GM23248 (cell line): ENCODE data around the gene NOX4. TPM values are rescaled to one million over a fixed set of nuclear protein-coding genes. Genes with fewer than 3 reads are reported as not detected.

Experiments
- DNase-seq: peaks from one replicate; pipeline ENCODE4 v3.0.0-alpha.2; 2015
- H2AFZ ChIP-seq: fragments of 200-600 bp; sonication (generic); 2 replicates; pipeline ENCODE4 v1.6.1; 2016; ENCODE audit warnings: antibody characterized with exemption
- H3F3A ChIP-seq: fragments of 200-600 bp; sonication (generic); 2 replicates; pipeline ENCODE4 v1.6.1; 2016; ENCODE audit warnings: mild to moderate bottlenecking, antibody characterized with exemption, mixed run types; ENCODE audit not compliant: insufficient read depth
- H3K27ac ChIP-seq: fragments of 200-600 bp; sonication (generic); 2 replicates; pipeline ENCODE4 v1.5.1; 2016; ENCODE audit warnings: mild to moderate bottlenecking
- H3K27me3 ChIP-seq: fragments of 200-600 bp; sonication (generic); replicated peaks from 2 replicates; pipeline ENCODE4 v1.6.1; 2016; ENCODE audit warnings: mild to moderate bottlenecking; ENCODE audit not compliant: insufficient read depth
- H3K36me3 ChIP-seq: fragments of 200-600 bp; sonication (generic); 2 replicates; pipeline ENCODE4 v1.6.1; 2016; ENCODE audit warnings: low read depth, mild to moderate bottlenecking
- H3K4me1 ChIP-seq: fragments of 200-600 bp; sonication (generic); 2 replicates; pipeline ENCODE4 v1.6.1; 2016; ENCODE audit warnings: mild to moderate bottlenecking; ENCODE audit not compliant: insufficient read depth
- H3K4me2 ChIP-seq: fragments of 200-600 bp; sonication (generic); one replicate; pipeline ENCODE4 v1.6.1; 2016; ENCODE audit warnings: mild to moderate bottlenecking; ENCODE audit not compliant: unreplicated experiment
- H3K4me3 ChIP-seq: fragments of 200-600 bp; sonication (generic); 2 replicates; pipeline ENCODE4 v1.5.1; 2016; ENCODE audit warnings: mild to moderate bottlenecking
- H3K79me2 ChIP-seq: fragments of 200-600 bp; sonication (generic); 2 replicates; pipeline ENCODE4 v1.6.1; 2016; ENCODE audit warnings: mild to moderate bottlenecking; ENCODE audit not compliant: insufficient read depth
- H3K9ac ChIP-seq: fragments of 200-600 bp; sonication (generic); 2 replicates; pipeline ENCODE4 v1.6.1; 2016; ENCODE audit warnings: mild to moderate bottlenecking
- H3K9me2 ChIP-seq: fragments of 200-600 bp; sonication (generic); 2 replicates; pipeline ENCODE4 v1.6.1; 2016; ENCODE audit warnings: mixed run types, mild to moderate bottlenecking, moderate library complexity; ENCODE audit not compliant: insufficient read depth
- H3K9me3 ChIP-seq: fragments of 200-600 bp; sonication (generic); one replicate; pipeline ENCODE4 v1.6.1; 2017; ENCODE audit warnings: low read depth
- H4K20me1 ChIP-seq: fragments of 200-600 bp; sonication (generic); 2 replicates; pipeline ENCODE4 v1.6.0; 2016; ENCODE audit not compliant: insufficient read depth
- EZH2 ChIP-seq: fragments of 200-600 bp; sonication (generic); IDR thresholded peaks from 2 replicates; pipeline ENCODE4 v1.6.1; 2018; ENCODE audit warnings: antibody characterized with exemption, mild to moderate bottlenecking; ENCODE audit not compliant: insufficient read depth, poor library complexity, severe bottlenecking
- EZH2phosphoT487 ChIP-seq: fragments of 200-600 bp; sonication (generic); IDR thresholded peaks from 2 replicates; pipeline ENCODE4 v1.6.1; 2018; ENCODE audit warnings: antibody characterized with exemption, moderate library complexity, mild to moderate bottlenecking, low read depth; ENCODE audit not compliant: insufficient read depth
- WGBS, 2 experiments: methylation state at CpG; one replicate each; pipeline ENCODE4 v1.1.6; 2015 to 2017; ENCODE audit warnings: low lambda C conversion rate in 2 of 2, low coverage in 1 of 2; ENCODE audit errors: missing lambda C conversion rate in 2 of 2; 5-methylcytosine and 5-hydroxymethylcytosine counted together
- in situ Hi-C: fragments of 300-500 bp; cut with MboI; formaldehyde crosslinking; loops from 2 replicates; pipeline ENCODE4 v1.15.0; 2020
- polyA plus RNA-seq: library from polyadenylated mRNA; unstranded; fragments of >200 nt; fragmentation: Nextera tagmentation; extraction: Ambion mirVana; gene quantifications from 2 replicates; pipeline ENCODE4 v1.2.1, GENCODE V29; 2016
- total RNA-seq: library from RNA; depleted of rRNA; stranded (reverse); fragments of >200 nt; shearing (Covaris generic); gene quantifications from 2 replicates; pipeline ENCODE4 v1.2.3, GENCODE V29; 2014

NOX4 gene
- total and polyA plus RNA-seq, 2 experiments from 2014 or later = 0.54 to 1.4 TPM

GRCh38 chr11:89489930-89490329 lies 1.2 kb downstream of the NOX4 start:
- Histone ChIP-seq H3K9ac (no peak overlapping the region), H2AFZ (peak overlapping the region; percentile 95; the same call in 1 of the 2 replicates), H3F3A (0 out of 2 replicates have a peak, but pooled peaks cover under 1% of the 10 kb centered on the region), H3K27me3 (no peaks in the 10 kb centered on the region), H3K4me2 (no peak overlapping the region), H3K9me3 (no peaks in the 10 kb centered on the region), H3K36me3 (no peaks in the 10 kb centered on the region), H3K4me3 (0 out of 2 replicates have a peak overlapping the region, but pooled peaks have one; percentile 71), H3K4me1 (peaks cover 13% of the 10 kb centered on the region), H3K27ac (no peak overlapping the region), H4K20me1 (no peaks in the 10 kb centered on the region), H3K79me2 (no peaks in the 10 kb centered on the region), H3K9me2 (no peaks in the 10 kb centered on the region)
- in situ Hi-C loops = no loop called here
- TF ChIP-seq EZH2 (no peak), EZH2phosphoT487 (no peak)
- DNase-seq = peak; percentile 3
- WGBS, 2 experiments = 100% methylated on average over 1 of the region's 1 CpG

- H3K27ac ChIP-seq = no peak overlapping the region
- no peaks in the 10 kb centered on the region for H4K20me1 ChIP-seq
- TF ChIP-seq EZH2 = no peak
- no peaks in the 10 kb centered on the region for H3K9me2 ChIP-seq
- H2AFZ ChIP-seq = 0 out of 2 replicates have a peak overlapping the region, but pooled peaks have one; percentile 5
- in situ Hi-C loops = no loop called here
- no peak overlapping the region for H3K9ac ChIP-seq
- H3K4me1 ChIP-seq = peaks cover 13% of the 10 kb centered on the region
- DNase-seq = peak; percentile 30
- H3K4me2 ChIP-seq = no peak overlapping the region
- H3K36me3 ChIP-seq = no peaks in the 10 kb centered on the region
- H3K4me3 ChIP-seq = 0 out of 2 replicates have a peak overlapping the region, but pooled peaks have one; percentile 16
- no peaks in the 10 kb centered on the region for H3K9me3 ChIP-seq
- no peaks in the 10 kb centered on the region for H3F3A ChIP-seq
- 71 to 84% methylated on average over 3 of the region's 3 CpGs for WGBS, 2 experiments
- no peaks in the 10 kb centered on the region for H3K27me3 ChIP-seq
- H3K79me2 ChIP-seq = no peaks in the 10 kb centered on the region
These were observed 4.2 kb downstream of the NOX4 start for GRCh38 chr11:89487016-89487415.

GRCh38 chr11:89484896-89485295 lies 6.3 kb downstream of the NOX4 start:
- in situ Hi-C loops = no loop called here
- Histone ChIP-seq H3K9me3 (no peaks in the 10 kb centered on the region), H3K9ac (no peak overlapping the region), H4K20me1 (no peaks in the 10 kb centered on the region), H3K9me2 (no peaks in the 10 kb centered on the region), H3K27me3 (no peaks in the 10 kb centered on the region), H3F3A (no peaks in the 10 kb centered on the region), H3K4me3 (no peak overlapping the region), H3K4me2 (no peak overlapping the region), H2AFZ (no peak overlapping the region), H3K27ac (no peak overlapping the region), H3K36me3 (no peaks in the 10 kb centered on the region), H3K4me1 (peaks cover 8% of the 10 kb centered on the region; the same call in 1 of the 2 replicates), H3K79me2 (no peaks in the 10 kb centered on the region)
- TF ChIP-seq EZH2 = no peak
- TF ChIP-seq EZH2phosphoT487 = no peak
- DNase-seq = no peak

- Histone ChIP-seq H4K20me1 (no peaks in the 10 kb centered on the region), H3K4me3 (no peak overlapping the region), H3K36me3 (no peaks in the 10 kb centered on the region), H3K4me2 (no peak overlapping the region), H3K4me1 (no peaks in the 10 kb centered on the region), H3K27me3 (no peaks in the 10 kb centered on the region), H3K9me3 (no peaks in the 10 kb centered on the region), H3K27ac (no peak overlapping the region), H3K9ac (no peak overlapping the region), H2AFZ (no peak overlapping the region), H3K9me2 (no peaks in the 10 kb centered on the region), H3K79me2 (no peaks in the 10 kb centered on the region), H3F3A (no peaks in the 10 kb centered on the region)
- no peak for DNase-seq
- 84 to 87% methylated on average over 6 of the region's 6 CpGs for WGBS, 2 experiments
- TF ChIP-seq EZH2phosphoT487 = no peak
- no peak for TF ChIP-seq EZH2
- in situ Hi-C loops = loop anchor here (10.0 kb wide), 1 partner anchor 58 kb away; no protein-coding TSS in a partner anchor
These were observed 14.0 kb downstream of the NOX4 start for GRCh38 chr11:89477175-89477574.

- in situ Hi-C loops = no loop called here
- Histone ChIP-seq H3K36me3 (no peaks in the 10 kb centered on the region), H3K9me2 (no peaks in the 10 kb centered on the region), H3K4me3 (no peak overlapping the region), H3K27ac (no peak overlapping the region), H2AFZ (no peak overlapping the region), H3K9ac (no peak overlapping the region), H4K20me1 (no peaks in the 10 kb centered on the region), H3F3A (no peaks in the 10 kb centered on the region), H3K79me2 (no peaks in the 10 kb centered on the region), H3K9me3 (no peaks in the 10 kb centered on the region), H3K27me3 (no peaks in the 10 kb centered on the region), H3K4me1 (no peaks in the 10 kb centered on the region), H3K4me2 (no peak overlapping the region)
- 74 to 88% methylated on average over 1 of the region's 1 CpG for WGBS, 2 experiments
- no peak for DNase-seq
- no peak for TF ChIP-seq EZH2phosphoT487
- TF ChIP-seq EZH2 = no peak
These were observed 27.9 kb downstream of the NOX4 start for GRCh38 chr11:89463266-89463780.
